T-cell (primary cell): Measurements from ENCODE around the gene GPR27. TPM values are rescaled to one million over a fixed set of nuclear protein-coding genes. Genes with fewer than 3 reads are reported as not detected.
A peak's percentile ranks its signal among the peaks of the same experiment; 100 is the strongest.

Source experiments
- ATAC-seq, 4 experiments: fragments of 200-7000 bp in 3 of 4; fragments of 150-1000 bp in 1 of 4; cut with Tn5 transposase; replicated peaks in 1 of 4; 1 replicate in 3 of 4; 2 replicates in 1 of 4; pipeline ENCODE4 v1.10.0; 2021; ENCODE audit warnings: moderate library complexity in 3 of 4, mild to moderate bottlenecking in 2 of 4, moderate number of reproducible peaks in 1 of 4
- CTCF ChIA-PET, 2 donors: fragments of 300-600 bp; sonication (Branson Sonifier 250); formaldehyde crosslinking; loops; one replicate each; lab custom pipeline; 2022; ENCODE audit warnings: antibody characterized with exemption in 2 of 2; lab: Charles Lee
- POLR2A ChIA-PET, 2 donors: fragments of 300-600 bp; sonication (Branson Sonifier 250); formaldehyde crosslinking; loops; one replicate each; lab custom pipeline; 2022; ENCODE audit warnings: antibody characterized with exemption in 2 of 2; lab: Charles Lee
- DNase-seq, 35 experiments: peaks; one replicate each; pipeline versions ENCODE4 v3.0.0 to v3.0.0-alpha.2; 2013 to 2023
- H3K27ac ChIP-seq: one replicate; pipeline ENCODE4 v1.5.1; 2013; ENCODE audit warnings: low read length
- H3K27me3 ChIP-seq, 2 experiments: replicated peaks in 1 of 2; 1 replicate in 1 of 2; 2 replicates in 1 of 2; pipeline versions ENCODE4 v1.6.1 to v1.7.0; 2013; ENCODE audit warnings: low read length in 1 of 2, mixed read lengths in 1 of 2; ENCODE audit not compliant: control insufficient read depth in 2 of 2, insufficient read depth in 2 of 2; ENCODE audit errors: extremely low read depth in 1 of 2
- H3K36me3 ChIP-seq, 2 donors: 1 replicate in 1 of 2; 2 replicates in 1 of 2; pipeline versions ENCODE4 v1.6.1 to v1.7.0; 2013; ENCODE audit warnings: low read length in 1 of 2; ENCODE audit not compliant: control insufficient read depth in 2 of 2, insufficient read depth in 1 of 2; ENCODE audit errors: extremely low read depth in 1 of 2
- H3K4me1 ChIP-seq, 2 experiments: 1 replicate in 1 of 2; 2 replicates in 1 of 2; pipeline versions ENCODE4 v1.6.1 to v1.7.0; 2013; ENCODE audit warnings: low read length in 2 of 2, mixed read lengths in 1 of 2; ENCODE audit not compliant: insufficient read depth in 2 of 2, control insufficient read depth in 1 of 2; ENCODE audit errors: extremely low read depth in 1 of 2
- H3K4me3 ChIP-seq, 2 donors: 1 replicate in 1 of 2; 2 replicates in 1 of 2; pipeline versions ENCODE4 v1.5.1 to v1.7.0; 2013; ENCODE audit warnings: mild to moderate bottlenecking in 2 of 2, low read length in 1 of 2, moderate library complexity in 1 of 2; ENCODE audit not compliant: control insufficient read depth in 1 of 2; ENCODE audit errors: extremely low read depth in 1 of 2
- H3K9me3 ChIP-seq: 2 replicates; pipeline ENCODE4 v1.7.0; 2013
- H3K27ac Mint-ChIP-seq, 2 donors: one replicate each; pipeline ENCODE4 v1.8.0; 2020 to 2021; ENCODE audit warnings: mild to moderate bottlenecking in 2 of 2, mixed read lengths in 2 of 2
- H3K27me3 Mint-ChIP-seq, 2 donors: one replicate each; pipeline ENCODE4 v1.8.0; 2021 to 2022; ENCODE audit warnings: mixed read lengths in 2 of 2
- H3K36me3 Mint-ChIP-seq: one replicate; pipeline ENCODE4 v1.8.0; 2021; ENCODE audit warnings: mixed read lengths
- H3K4me1 Mint-ChIP-seq, 3 donors: one replicate each; pipeline ENCODE4 v1.8.0; 2020 to 2022; ENCODE audit warnings: mixed read lengths in 3 of 3, mild to moderate bottlenecking in 1 of 3
- H3K4me3 Mint-ChIP-seq, 3 donors: one replicate each; pipeline ENCODE4 v1.8.0; 2020 to 2022; ENCODE audit warnings: mild to moderate bottlenecking in 3 of 3, mixed read lengths in 3 of 3, moderate library complexity in 3 of 3
- H3K9me3 Mint-ChIP-seq, 3 donors: one replicate each; pipeline ENCODE4 v1.8.0; 2020 to 2022; ENCODE audit warnings: mixed read lengths in 3 of 3
- WGBS: methylation state at CpG from one replicate; pipeline ENCODE4 v1.1.5; 2013; ENCODE audit warnings: missing lambda C conversion rate; ENCODE audit not compliant: insufficient coverage; 5-methylcytosine and 5-hydroxymethylcytosine counted together
- total RNA-seq, 35 experiments: library from RNA in 6 of 35; stranded (reverse) in 6 of 35; fragments of 120-200 nt in 1 of 35; gene quantifications; one replicate each; pipeline versions ENCODE4 v1.2.1 to v1.2.4 and lab custom pipeline; 2013 to 2026

Gene GPR27
- total RNA-seq, 5 donors from 2014 or later (not counting 1 experiment from before 2014, with no cell fraction given) = 0.42 to 1.3 (median 0.73) TPM

GRCh38 chr3:71778353-71778752 is 24.7 kb downstream of the GPR27 start:
- peaks cover 13 to 14% (median 13%) of the 10 kb centered on the region in 3 donors for H3K4me1 Mint-ChIP-seq
- H3K9me3 Mint-ChIP-seq = no peaks in the 10 kb centered on the region
- H3K36me3 ChIP-seq = no peaks in the 10 kb centered on the region
- ChIA-PET POLR2A (interaction anchor here in 1 of 2 donors (0.6 kb wide), 1 partner anchor 11 kb away, joined by 5 read pairs; no protein-coding TSS in a partner anchor), CTCF (no interaction called here)
- H3K27ac ChIP-seq = no peak overlapping the region
- H3K27me3 ChIP-seq = peaks cover 3 to 11% of the 10 kb centered on the region in 2 experiments
- ATAC-seq (no peak), DNase-seq (no peak)
- peaks cover 2 to 11% of the 10 kb centered on the region in 2 experiments for H3K4me1 ChIP-seq
- H3K4me3 Mint-ChIP-seq = no peak overlapping the region
- no CpG with 5 or more reads among the region's 3 CpGs for WGBS
- no peaks in the 10 kb centered on the region for H3K9me3 ChIP-seq
- peaks cover 32 to 49% of the 10 kb centered on the region in 2 donors for H3K27me3 Mint-ChIP-seq
- H3K27ac Mint-ChIP-seq = no peak overlapping the region
- no peak overlapping the region for H3K4me3 ChIP-seq
- no peaks in the 10 kb centered on the region for H3K36me3 Mint-ChIP-seq

GRCh38 chr3:71779674-71780377 is 26.2 kb downstream of the GPR27 start:
- H3K4me3 ChIP-seq = no peak overlapping the region
- ChIA-PET CTCF (no interaction called here), POLR2A (no interaction called here)
- Mint-ChIP-seq H3K9me3 (no peaks in the 10 kb centered on the region), H3K27me3 (peaks cover 40 to 58% of the 10 kb centered on the region in 2 donors), H3K4me1 (peaks cover 22 to 24% (median 23%) of the 10 kb centered on the region in 3 donors), H3K36me3 (no peaks in the 10 kb centered on the region), H3K27ac (peak overlapping the region; percentile 30 to 32), H3K4me3 (no peak overlapping the region)
- peak in 1 of 35 experiments; percentile 21 for DNase-seq
- peaks cover 7 to 18% of the 10 kb centered on the region in 2 experiments for H3K4me1 ChIP-seq
- H3K9me3 ChIP-seq = no peaks in the 10 kb centered on the region
- no peaks in the 10 kb centered on the region for H3K36me3 ChIP-seq
- no peak overlapping the region for H3K27ac ChIP-seq
- ATAC-seq = peak in 2 of 4 experiments; percentile 29 to 36
- H3K27me3 ChIP-seq = peaks cover 9 to 18% of the 10 kb centered on the region in 2 experiments
- 78% methylated on average over 1 of the region's 6 CpGs for WGBS

GRCh38 chr3:71780430-71780829 is 26.8 kb downstream of the GPR27 start:
- peaks cover 44 to 60% of the 10 kb centered on the region in 2 donors for H3K27me3 Mint-ChIP-seq
- ChIA-PET POLR2A (no interaction called here), CTCF (no interaction called here)
- no peaks in the 10 kb centered on the region for H3K9me3 Mint-ChIP-seq
- DNase-seq (no peak), ATAC-seq (no peak)
- peaks cover 23 to 26% (median 24%) of the 10 kb centered on the region in 3 donors for H3K4me1 Mint-ChIP-seq
- H3K36me3 Mint-ChIP-seq = no peaks in the 10 kb centered on the region
- Histone ChIP-seq H3K9me3 (no peaks in the 10 kb centered on the region), H3K4me1 (peaks cover 7 to 21% of the 10 kb centered on the region in 2 experiments), H3K27me3 (peaks cover 9 to 20% of the 10 kb centered on the region in 2 experiments), H3K4me3 (no peak overlapping the region), H3K27ac (no peak overlapping the region), H3K36me3 (no peaks in the 10 kb centered on the region)
- 83% methylated on average over 3 of the region's 4 CpGs for WGBS
- H3K27ac Mint-ChIP-seq = no peak overlapping the region
- H3K4me3 Mint-ChIP-seq = no peak overlapping the region

- Histone ChIP-seq H3K4me1 (peaks cover 7 to 25% of the 10 kb centered on the region in 2 experiments), H3K9me3 (no peaks in the 10 kb centered on the region), H3K27ac (no peak overlapping the region), H3K4me3 (no peak overlapping the region), H3K36me3 (no peaks in the 10 kb centered on the region), H3K27me3 (peaks cover 14 to 25% of the 10 kb centered on the region in 2 experiments)
- Mint-ChIP-seq H3K27ac (no peak overlapping the region), H3K27me3 (peaks cover 55 to 61% of the 10 kb centered on the region in 2 donors), H3K9me3 (no peaks in the 10 kb centered on the region), H3K4me1 (peaks cover 23 to 32% (median 26%) of the 10 kb centered on the region in 3 donors), H3K4me3 (peak overlapping the region in 1 of 3 donors; percentile 80), H3K36me3 (no peaks in the 10 kb centered on the region)
- CTCF ChIA-PET = no interaction called here
- WGBS = no CpG with 5 or more reads among the region's 1 CpG
- POLR2A ChIA-PET = no interaction called here
- DNase-seq (no peak), ATAC-seq (no peak)
These were observed 29.5 kb downstream of the GPR27 start for GRCh38 chr3:71783152-71783551.

GRCh38 chr3:71784201-71784913 is 30.7 kb downstream of the GPR27 start:
- Mint-ChIP-seq H3K36me3 (no peaks in the 10 kb centered on the region), H3K27ac (peak overlapping the region in 1 of 2 donors; percentile 66), H3K27me3 (peaks cover 51 to 55% of the 10 kb centered on the region in 2 donors), H3K9me3 (no peaks in the 10 kb centered on the region), H3K4me1 (peaks cover 23 to 31% (median 26%) of the 10 kb centered on the region in 3 donors), H3K4me3 (peak overlapping the region; percentile 70 to 80 (median 74))
- DNase-seq (no peak), ATAC-seq (no peak)
- POLR2A ChIA-PET = no interaction called here
- CTCF ChIA-PET = interaction anchor here in 1 of 2 donors (0.6 kb wide), 1 partner anchor 130 kb away, joined by 6 read pairs; no protein-coding TSS in a partner anchor
- H3K36me3 ChIP-seq = no peaks in the 10 kb centered on the region
- no peak overlapping the region for H3K27ac ChIP-seq
- H3K9me3 ChIP-seq = no peaks in the 10 kb centered on the region
- H3K4me1 ChIP-seq = peaks cover 7 to 25% of the 10 kb centered on the region in 2 experiments
- peak overlapping the region; percentile 33 to 74 for H3K4me3 ChIP-seq
- H3K27me3 ChIP-seq = peaks cover 14 to 25% of the 10 kb centered on the region in 2 experiments
- WGBS = 7% methylated on average over 22 of the region's 23 CpGs

GRCh38 chr3:71784914-71785531 is 31.4 kb downstream of the GPR27 start, which contains the start of gene PROK2:
Gene PROK2 (minus strand): TSS chr3:71785148. CDS start chr3:71785052, 96 bp downstream.
- peak in 19 of 35 experiments; percentile 2 to 44 (median 11) for DNase-seq
- H3K27me3 ChIP-seq = peaks cover 14 to 21% of the 10 kb centered on the region in 2 experiments
- H3K4me1 ChIP-seq = peaks cover 7 to 19% of the 10 kb centered on the region in 2 experiments
- WGBS = under 1% methylated on average over 87 of the region's 89 CpGs
- peak; percentile 70 to 79 (median 72) for ATAC-seq
- H3K27ac Mint-ChIP-seq = peak within 1 kb of the TSS in 1 of 2 donors; percentile 66
- peaks cover 46 to 49% of the 10 kb centered on the region in 2 donors for H3K27me3 Mint-ChIP-seq
- H3K36me3 Mint-ChIP-seq = no peaks in the 10 kb centered on the region
- peaks cover 16 to 25% (median 19%) of the 10 kb centered on the region in 3 donors for H3K4me1 Mint-ChIP-seq
- peak within 1 kb of the TSS; percentile 70 to 80 (median 75) for H3K4me3 Mint-ChIP-seq
- no peaks in the 10 kb centered on the region for H3K36me3 ChIP-seq
- H3K9me3 Mint-ChIP-seq = no peaks in the 10 kb centered on the region
- POLR2A ChIA-PET = no interaction called here
- CTCF ChIA-PET = no interaction called here
- H3K27ac ChIP-seq = no peak within 1 kb of the TSS
- no peaks in the 10 kb centered on the region for H3K9me3 ChIP-seq
- peak within 1 kb of the TSS; percentile 33 to 74 for H3K4me3 ChIP-seq
